HG02885 (cell line): ENCODE data around the gene OR13C9.
"Not testable (repeated sequence)": the region's sequence is repeated elsewhere in the genome, so short reads cannot be mapped to it uniquely, and the experiment has no call there.

Experiments
- ATAC-seq: cut with Tn5 transposase; IDR thresholded peaks from one replicate; pipeline ENCODE4 v1.9.1; 2021; ENCODE audit warnings: mild to moderate bottlenecking; ENCODE audit not compliant: unreplicated experiment, poor library complexity

OR13C9 gene, protein sequence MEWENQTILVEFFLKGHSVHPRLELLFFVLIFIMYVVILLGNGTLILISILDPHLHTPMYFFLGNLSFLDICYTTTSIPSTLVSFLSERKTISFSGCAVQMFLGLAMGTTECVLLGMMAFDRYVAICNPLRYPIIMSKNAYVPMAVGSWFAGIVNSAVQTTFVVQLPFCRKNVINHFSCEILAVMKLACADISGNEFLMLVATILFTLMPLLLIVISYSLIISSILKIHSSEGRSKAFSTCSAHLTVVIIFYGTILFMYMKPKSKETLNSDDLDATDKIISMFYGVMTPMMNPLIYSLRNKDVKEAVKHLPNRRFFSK

GRCh38 chr9:104618104-104618503 is at the start of gene OR13C9:
TSS of gene OR13C9 (minus strand) at chr9:104618204. CDS start at chr9:104618204, 0 bp downstream.
- ATAC-seq, result no peak

GRCh38 chr9:104658496-104659195 is 40.6 kb upstream of the OR13C9 start:
- ATAC-seq, result no peak

GRCh38 chr9:104635456-104635855 is 17.5 kb upstream of the OR13C9 start:
- no peak for ATAC-seq

GRCh38 chr9:104633976-104634520 is 16.0 kb upstream of the OR13C9 start:
- no peak for ATAC-seq

DNA sequence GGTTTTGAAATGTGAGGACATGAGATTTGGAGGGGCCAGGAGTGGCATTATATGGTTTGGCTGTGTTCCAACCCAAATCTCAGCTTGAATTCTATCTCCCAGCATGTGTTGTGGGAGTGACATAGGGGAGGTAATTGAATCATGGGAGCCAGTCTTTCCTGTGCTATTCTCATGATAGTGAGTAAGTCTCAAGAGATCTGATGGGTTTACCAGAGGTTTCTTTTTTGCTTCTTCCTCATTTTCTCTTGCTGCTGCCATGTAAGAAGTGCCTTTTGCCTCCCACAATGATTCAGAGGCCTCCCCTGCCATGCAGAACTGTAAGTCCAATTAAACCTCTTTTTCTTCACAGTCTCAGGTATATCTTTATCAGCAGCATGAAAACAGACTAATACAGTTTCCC is 8.0 kb upstream of the OR13C9 start:
- ATAC-seq, result not testable (repeated sequence)

GRCh38 chr9:104617418-104617817 is 586 bp downstream of the OR13C9 start:
- ATAC-seq, result no peak

DNA sequence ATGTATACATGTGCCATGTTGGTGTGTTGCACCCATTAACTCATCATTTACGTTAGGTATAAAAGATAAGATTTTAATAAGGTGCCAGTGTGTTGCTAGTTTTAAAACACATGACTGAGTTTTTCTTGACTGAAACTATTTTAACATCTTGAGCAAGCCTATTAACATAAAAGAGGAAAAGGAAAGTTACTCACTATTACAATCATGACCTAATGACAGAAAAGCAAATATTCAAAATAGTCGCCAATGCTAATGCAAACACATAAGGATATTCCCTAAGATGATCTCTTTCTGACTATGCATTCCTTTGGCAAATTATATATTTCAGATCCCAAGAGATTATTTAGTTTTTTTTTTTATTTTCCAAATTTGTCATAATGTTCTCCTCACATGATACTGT is 6.8 kb downstream of the OR13C9 start:
- no peak for ATAC-seq

- ATAC-seq, result no peak
Observed at GRCh38 chr9:104608336-104608735, 9.7 kb downstream of the OR13C9 start.

GRCh38 chr9:104606152-104606551 is 11.9 kb downstream of the OR13C9 start:
- ATAC-seq, result no peak

- ATAC-seq, result not testable (repeated sequence)
Observed at GRCh38 chr9:104605527-104605926, 12.5 kb downstream of the OR13C9 start, which contains the start of gene OR13C2. TSS of gene OR13C2 (minus strand) at chr9:104605627. CDS start at chr9:104605627, 0 bp downstream.

DNA sequence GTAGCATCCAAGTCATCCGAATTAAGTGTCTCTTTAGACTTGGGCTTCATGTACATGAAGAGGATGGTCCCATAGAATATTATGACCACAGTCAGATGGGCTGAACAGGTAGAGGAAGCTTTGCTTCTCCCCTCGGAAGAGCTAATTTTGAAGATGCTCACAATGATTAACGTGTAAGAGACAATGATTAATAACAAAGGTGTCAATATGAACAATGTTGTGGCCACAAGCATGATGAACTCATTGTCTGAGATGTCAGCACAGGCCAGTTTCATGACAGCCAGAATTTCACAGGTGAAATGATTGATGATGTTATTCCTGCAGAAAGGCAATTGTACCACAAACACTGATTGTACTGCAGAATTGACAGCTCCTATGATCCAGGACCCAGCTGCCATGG is 13.2 kb downstream of the OR13C9 start:
- no peak for ATAC-seq

- not testable (repeated sequence) for ATAC-seq
Observed at GRCh38 chr9:104599313-104599712, 18.7 kb downstream of the OR13C9 start, which contains the start of gene OR13C5. TSS of gene OR13C5 (minus strand) at chr9:104599413. CDS start at chr9:104599413, 0 bp downstream.

DNA sequence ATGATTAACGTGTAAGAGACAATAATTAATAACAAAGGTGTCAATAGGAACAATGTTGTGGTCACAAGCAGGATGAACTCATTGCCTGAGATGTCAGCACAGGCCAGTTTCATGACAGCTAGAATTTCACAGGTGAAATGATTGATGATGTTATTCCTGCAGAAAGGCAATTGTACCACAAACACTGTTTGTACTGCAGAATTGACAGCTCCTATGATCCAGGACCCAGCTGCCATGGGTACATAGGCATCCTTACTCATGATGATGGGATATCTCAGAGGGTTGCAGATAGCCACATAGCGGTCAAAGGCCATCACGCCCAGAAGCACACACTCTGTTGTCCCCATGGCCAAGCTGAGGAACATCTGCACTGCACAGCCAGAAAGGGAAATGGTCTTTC is 19.3 kb downstream of the OR13C9 start:
- ATAC-seq, result not testable (repeated sequence)

GRCh38 chr9:104589626-104590025 is 28.4 kb downstream of the OR13C9 start:
- no peak for ATAC-seq

DNA sequence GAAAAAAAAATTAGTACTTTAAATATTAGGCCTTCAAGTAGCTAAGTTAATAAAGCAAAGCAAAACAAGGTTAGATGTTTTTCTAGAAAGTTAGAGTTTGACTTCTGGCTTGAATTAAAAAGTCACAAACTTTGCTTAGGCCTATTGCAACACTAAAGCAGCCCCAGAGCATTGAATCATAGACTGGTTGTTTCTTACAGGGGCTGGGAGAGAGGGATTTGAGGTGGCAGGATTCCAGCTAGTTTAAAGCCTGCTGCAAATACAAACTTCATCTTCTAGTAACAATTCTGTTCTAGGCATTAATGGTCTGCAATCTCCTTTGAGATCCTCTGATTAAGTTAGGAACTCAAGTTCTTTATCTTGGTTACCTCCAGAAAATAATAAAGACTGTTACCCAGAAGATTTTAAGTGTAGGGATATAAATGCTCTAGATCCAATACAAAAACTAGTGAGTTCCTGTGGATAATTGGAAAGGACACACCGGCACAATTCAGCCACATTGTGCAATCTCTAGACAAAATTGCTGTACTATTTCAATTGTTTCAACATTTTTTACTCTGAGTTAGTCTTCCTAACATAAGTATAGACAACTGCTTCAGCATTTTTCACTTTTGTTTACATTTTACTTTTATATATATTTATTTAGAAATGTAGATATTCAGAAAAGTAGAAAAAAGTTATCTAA is 31.4 kb downstream of the OR13C9 start:
- ATAC-seq, result no peak

DNA sequence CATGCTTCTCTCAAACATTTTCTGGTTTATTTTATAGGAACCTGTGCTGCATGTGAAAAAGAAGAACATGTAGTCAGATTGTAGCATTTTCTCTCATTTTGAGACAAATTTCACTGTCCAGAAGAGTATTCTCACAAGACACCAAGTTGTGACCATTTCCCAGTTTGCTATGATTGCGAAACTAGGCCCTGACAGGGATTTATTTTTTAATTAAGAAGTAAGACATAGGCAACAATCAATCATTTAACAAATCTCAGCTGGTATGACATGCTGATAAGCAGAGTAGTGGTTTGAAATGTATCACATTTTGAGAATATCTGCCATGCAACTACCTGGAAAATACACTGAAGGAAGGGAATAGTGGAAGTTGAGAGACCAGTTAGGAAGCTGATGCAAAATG is 37.4 kb downstream of the OR13C9 start:
- no peak for ATAC-seq

DNA sequence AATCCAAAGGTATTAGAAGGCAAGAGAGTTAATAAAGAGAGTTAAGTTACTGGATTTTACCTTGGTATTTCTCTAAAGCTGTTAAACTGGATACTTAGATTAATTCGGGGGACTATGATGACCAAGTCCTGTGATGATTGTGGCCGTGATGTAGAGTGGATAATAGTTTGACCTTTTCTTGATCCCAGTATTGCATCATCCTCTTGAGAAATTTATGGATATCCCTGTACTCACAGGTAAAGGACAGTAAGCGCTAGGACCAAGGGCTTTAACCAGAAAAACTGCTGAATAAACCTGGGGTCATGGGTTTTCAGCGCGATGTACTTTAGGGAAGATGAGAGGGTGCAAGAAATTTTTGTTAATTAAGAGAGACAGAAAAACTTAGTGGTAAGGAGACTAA is 40.7 kb downstream of the OR13C9 start:
- ATAC-seq, result no peak

GRCh38 chr9:104575456-104575855 is 42.5 kb downstream of the OR13C9 start:
- ATAC-seq, result no peak

DNA sequence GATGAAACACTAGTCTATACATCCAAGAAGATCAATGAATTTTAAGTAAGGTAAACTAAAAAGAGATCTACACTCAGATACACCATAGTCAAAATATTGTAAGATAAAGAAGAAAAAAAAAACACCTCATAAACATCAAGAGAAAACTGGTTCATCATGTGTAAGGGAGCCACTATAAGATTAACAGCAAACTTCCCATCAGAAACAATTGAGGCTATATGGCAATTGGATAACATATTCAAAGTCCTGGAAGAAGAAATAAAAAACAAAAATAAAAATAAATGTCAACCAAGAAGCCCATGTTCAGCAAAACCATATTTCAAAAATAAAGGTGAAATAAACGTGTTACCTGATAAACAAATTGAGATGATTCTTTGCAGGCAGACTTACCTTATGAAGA is 45.4 kb downstream of the OR13C9 start:
- ATAC-seq, result no peak

DNA sequence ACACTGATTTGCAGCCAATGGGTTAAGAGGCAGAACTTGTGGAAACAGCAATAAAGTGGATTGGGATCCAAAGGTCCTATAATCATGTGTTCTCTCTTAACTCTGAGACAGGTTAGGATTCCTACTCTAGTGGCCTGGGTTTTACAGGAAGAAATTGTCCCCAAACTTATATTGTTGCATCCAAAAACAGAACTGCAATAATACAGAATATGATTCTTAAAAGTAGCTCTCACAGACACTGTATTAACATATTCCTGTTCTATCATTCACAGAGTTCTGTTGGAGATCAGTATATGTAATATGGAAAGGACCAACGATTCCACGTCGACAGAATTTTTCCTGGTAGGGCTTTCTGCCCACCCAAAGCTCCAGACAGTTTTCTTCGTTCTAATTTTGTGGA is 49.1 kb downstream of the OR13C9 start, which contains the start of gene OR13C8:
Gene OR13C8 (plus strand): TSS at position 301 of the 400 bp plus-strand sequence. CDS start 0 bp downstream, at position 301.
- ATAC-seq, result no peak
